Kidney tubule cell (primary cell): Measurements from ENCODE around the gene FAM222B.

ENCODE experiments used
- DNase-seq: peaks from one replicate; pipeline ENCODE4 v3.0.0-alpha.2; 2018; ENCODE audit warnings: low spot score

Gene FAM222B

GRCh38 chr17:28712032-28712704 lies 130.4 kb downstream of the FAM222B start:
- DNase-seq = no peak

GRCh38 chr17:28711723-28712031 lies 130.9 kb downstream of the FAM222B start, which contains the start of gene PROCA1:
PROCA1 (minus strand) TSS chr17:28711888; CDS start chr17:28711660, 228 bp downstream.
- DNase-seq = no peak

GRCh38 chr17:28710861-28711722 lies 131.5 kb downstream of the FAM222B start:
- DNase-seq = peak; percentile 90

- DNase-seq = no peak
Measured at GRCh38 chr17:28707339-28707720, 135.3 kb downstream of the FAM222B start.

GRCh38 chr17:28706471-28707338 lies 135.9 kb downstream of the FAM222B start:
- DNase-seq = no peak
